ENCODE data around the gene CTSF. TPM values are rescaled to one million over a fixed set of nuclear protein-coding genes. Genes with fewer than 3 reads are reported as not detected.
A peak's percentile ranks its signal among the peaks of the same experiment; 100 is the strongest.

Gene CTSF
- total and polyA plus RNA-seq, 2 of the 13 experiments (the other 11 are each of a cell fraction or from before 2014, with no cell fraction given), result not detected

GRCh38 chr11:66545701-66546367 lies 22.6 kb downstream of the CTSF start, which contains the start of gene ZDHHC24 (continued):
- TF ChIP-seq, protein P1, sequence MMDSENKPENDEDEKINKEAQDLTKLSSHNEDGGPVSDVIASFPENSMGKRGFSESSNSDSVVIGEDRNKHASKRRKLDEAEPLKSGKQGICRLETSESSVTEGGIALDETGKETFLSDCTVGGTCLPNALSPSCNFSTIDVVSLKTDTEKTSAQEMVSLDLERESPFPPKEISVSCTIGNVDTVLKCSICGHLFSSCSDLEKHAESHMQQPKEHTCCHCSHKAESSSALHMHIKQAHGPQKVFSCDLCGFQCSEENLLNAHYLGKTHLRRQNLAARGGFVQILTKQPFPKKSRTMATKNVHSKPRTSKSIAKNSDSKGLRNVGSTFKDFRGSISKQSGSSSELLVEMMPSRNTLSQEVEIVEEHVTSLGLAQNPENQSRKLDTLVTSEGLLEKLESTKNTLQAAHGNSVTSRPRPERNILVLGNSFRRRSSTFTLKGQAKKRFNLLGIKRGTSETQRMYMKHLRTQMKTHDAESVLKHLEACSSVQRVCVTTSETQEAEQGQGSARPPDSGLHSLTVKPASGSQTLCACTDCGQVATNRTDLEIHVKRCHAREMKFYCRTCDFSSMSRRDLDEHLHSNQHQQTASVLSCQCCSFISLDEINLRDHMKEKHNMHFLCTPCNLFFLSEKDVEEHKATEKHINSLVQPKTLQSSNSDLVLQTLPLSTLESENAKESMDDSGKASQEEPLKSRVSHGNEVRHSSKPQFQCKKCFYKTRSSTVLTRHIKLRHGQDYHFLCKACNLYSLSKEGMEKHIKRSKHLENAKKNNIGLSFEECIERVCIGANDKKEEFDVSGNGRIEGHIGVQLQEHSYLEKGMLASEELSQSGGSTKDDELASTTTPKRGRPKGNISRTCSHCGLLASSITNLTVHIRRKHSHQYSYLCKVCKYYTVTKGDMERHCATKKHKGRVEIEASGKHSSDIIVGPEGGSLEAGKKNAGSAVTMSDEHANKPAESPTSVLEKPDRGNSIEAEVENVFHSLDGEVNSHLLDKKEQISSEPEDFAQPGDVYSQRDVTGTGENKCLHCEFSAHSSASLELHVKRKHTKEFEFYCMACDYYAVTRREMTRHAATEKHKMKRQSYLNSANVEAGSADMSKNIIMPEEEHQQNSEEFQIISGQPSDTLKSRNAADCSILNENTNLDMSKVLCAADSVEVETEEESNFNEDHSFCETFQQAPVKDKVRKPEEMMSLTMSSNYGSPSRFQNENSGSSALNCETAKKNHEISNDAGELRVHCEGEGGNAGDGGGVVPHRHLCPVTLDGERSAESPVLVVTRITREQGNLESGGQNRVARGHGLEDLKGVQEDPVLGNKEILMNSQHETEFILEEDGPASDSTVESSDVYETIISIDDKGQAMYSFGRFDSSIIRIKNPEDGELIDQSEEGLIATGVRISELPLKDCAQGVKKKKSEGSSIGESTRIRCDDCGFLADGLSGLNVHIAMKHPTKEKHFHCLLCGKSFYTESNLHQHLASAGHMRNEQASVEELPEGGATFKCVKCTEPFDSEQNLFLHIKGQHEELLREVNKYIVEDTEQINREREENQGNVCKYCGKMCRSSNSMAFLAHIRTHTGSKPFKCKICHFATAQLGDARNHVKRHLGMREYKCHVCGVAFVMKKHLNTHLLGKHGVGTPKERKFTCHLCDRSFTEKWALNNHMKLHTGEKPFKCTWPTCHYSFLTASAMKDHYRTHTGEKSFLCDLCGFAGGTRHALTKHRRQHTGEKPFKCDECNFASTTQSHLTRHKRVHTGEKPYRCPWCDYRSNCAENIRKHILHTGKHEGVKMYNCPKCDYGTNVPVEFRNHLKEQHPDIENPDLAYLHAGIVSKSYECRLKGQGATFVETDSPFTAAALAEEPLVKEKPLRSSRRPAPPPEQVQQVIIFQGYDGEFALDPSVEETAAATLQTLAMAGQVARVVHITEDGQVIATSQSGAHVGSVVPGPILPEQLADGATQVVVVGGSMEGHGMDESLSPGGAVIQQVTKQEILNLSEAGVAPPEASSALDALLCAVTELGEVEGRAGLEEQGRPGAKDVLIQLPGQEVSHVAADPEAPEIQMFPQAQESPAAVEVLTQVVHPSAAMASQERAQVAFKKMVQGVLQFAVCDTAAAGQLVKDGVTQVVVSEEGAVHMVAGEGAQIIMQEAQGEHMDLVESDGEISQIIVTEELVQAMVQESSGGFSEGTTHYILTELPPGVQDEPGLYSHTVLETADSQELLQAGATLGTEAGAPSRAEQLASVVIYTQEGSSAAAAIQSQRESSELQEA (CRISPR knock-in tag; IDR thresholded peaks at IDR 0.05; ENCODE audit: not compliant biosample characterization), result peak; percentile 88
- TF ChIP-seq REPIN1 (CRISPR knock-in tag; IDR thresholded peaks at IDR 0.05; ENCODE audit: borderline replicate concordance, low read depth) (no peak; the same call in 1 of the 2 replicates), ZNF768 (CRISPR knock-in tag; IDR thresholded peaks at IDR 0.05) (no peak), CENPX (CRISPR knock-in tag; IDR thresholded peaks at IDR 0.05) (no peak), ZNF331 (CRISPR knock-in tag; IDR thresholded peaks at IDR 0.05) (no peak), POLR2A (IDR thresholded peaks at IDR 0.05; ENCODE audit: insufficient read depth in 1 of 2, low read depth in 2 of 2, low read length in 2 of 2) (peak; percentile 70 to 73), SMAD9 (CRISPR knock-in tag; IDR thresholded peaks at IDR 0.05) (no peak), POGK (CRISPR knock-in tag; conservative IDR thresholded peaks at IDR 0.05) (peak; percentile 63; the same call in 1 of the 2 replicates), GTF3A (CRISPR knock-in tag; conservative IDR thresholded peaks at IDR 0.05) (no peak), ZNF3 (CRISPR knock-in tag; IDR thresholded peaks at IDR 0.05) (no peak), CREM (IDR thresholded peaks at IDR 0.05) (0 out of 2 replicates have a peak, but pooled peaks have one; percentile 19), CREM (CRISPR knock-in tag; IDR thresholded peaks at IDR 0.05) (no peak), ERF (CRISPR knock-in tag; IDR thresholded peaks at IDR 0.05) (peak; percentile 72; the same call in 1 of the 2 replicates)
- TF ChIP-seq, protein P2, sequence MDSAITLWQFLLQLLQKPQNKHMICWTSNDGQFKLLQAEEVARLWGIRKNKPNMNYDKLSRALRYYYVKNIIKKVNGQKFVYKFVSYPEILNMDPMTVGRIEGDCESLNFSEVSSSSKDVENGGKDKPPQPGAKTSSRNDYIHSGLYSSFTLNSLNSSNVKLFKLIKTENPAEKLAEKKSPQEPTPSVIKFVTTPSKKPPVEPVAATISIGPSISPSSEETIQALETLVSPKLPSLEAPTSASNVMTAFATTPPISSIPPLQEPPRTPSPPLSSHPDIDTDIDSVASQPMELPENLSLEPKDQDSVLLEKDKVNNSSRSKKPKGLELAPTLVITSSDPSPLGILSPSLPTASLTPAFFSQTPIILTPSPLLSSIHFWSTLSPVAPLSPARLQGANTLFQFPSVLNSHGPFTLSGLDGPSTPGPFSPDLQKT (CRISPR knock-in tag; IDR thresholded peaks at IDR 0.05; ENCODE audit: borderline replicate concordance), result no peak
- TF ChIP-seq, protein P3, sequence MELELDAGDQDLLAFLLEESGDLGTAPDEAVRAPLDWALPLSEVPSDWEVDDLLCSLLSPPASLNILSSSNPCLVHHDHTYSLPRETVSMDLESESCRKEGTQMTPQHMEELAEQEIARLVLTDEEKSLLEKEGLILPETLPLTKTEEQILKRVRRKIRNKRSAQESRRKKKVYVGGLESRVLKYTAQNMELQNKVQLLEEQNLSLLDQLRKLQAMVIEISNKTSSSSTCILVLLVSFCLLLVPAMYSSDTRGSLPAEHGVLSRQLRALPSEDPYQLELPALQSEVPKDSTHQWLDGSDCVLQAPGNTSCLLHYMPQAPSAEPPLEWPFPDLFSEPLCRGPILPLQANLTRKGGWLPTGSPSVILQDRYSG (CRISPR knock-in tag; IDR thresholded peaks at IDR 0.05), result 0 out of 2 replicates have a peak, but pooled peaks have one; percentile 60
- TF ChIP-seq, protein P4, sequence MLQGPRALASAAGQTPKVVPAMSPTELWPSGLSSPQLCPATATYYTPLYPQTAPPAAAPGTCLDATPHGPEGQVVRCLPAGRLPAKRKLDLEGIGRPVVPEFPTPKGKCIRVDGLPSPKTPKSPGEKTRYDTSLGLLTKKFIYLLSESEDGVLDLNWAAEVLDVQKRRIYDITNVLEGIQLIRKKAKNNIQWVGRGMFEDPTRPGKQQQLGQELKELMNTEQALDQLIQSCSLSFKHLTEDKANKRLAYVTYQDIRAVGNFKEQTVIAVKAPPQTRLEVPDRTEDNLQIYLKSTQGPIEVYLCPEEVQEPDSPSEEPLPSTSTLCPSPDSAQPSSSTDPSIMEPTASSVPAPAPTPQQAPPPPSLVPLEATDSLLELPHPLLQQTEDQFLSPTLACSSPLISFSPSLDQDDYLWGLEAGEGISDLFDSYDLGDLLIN (CRISPR knock-in tag; IDR thresholded peaks at IDR 0.05; ENCODE audit: borderline replicate concordance), result 0 out of 2 replicates have a peak, but pooled peaks have one; percentile 17
